ENCODE results near the gene FAIM2.

FAIM2 gene

DNA sequence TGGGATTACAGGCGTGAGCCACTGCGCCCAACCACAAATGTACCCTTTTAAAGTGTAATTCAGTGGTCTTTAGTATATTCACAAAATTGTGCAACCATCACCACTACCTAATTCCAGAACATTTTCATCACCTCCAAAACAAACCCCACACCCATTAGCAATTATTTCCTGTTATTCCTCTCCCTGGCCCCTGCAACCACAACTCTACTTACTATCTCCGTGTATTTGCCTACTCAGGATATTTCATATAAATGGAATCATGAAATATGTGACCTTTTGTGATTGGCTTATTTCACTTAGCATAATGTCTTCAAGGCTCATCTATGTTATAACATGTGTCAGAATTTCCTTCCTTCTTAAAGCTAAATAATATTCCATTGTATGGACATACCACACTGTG lies 30.8 kb upstream of the FAIM2 start:
- Histone ChIP-seq H3K4me1 (peaks cover 11% of the 10 kb centered on the region), H3K27me3 (no peaks in the 10 kb centered on the region), H3K4me3 (ENCODE audit: low read depth, low read length) (no peak overlapping the region), H3K9me3 (no peaks in the 10 kb centered on the region), H3K36me3 (no peaks in the 10 kb centered on the region; the same call in 1 of the 2 replicates)
- DNase-seq: no peak
- TF ChIP-seq, protein P1, sequence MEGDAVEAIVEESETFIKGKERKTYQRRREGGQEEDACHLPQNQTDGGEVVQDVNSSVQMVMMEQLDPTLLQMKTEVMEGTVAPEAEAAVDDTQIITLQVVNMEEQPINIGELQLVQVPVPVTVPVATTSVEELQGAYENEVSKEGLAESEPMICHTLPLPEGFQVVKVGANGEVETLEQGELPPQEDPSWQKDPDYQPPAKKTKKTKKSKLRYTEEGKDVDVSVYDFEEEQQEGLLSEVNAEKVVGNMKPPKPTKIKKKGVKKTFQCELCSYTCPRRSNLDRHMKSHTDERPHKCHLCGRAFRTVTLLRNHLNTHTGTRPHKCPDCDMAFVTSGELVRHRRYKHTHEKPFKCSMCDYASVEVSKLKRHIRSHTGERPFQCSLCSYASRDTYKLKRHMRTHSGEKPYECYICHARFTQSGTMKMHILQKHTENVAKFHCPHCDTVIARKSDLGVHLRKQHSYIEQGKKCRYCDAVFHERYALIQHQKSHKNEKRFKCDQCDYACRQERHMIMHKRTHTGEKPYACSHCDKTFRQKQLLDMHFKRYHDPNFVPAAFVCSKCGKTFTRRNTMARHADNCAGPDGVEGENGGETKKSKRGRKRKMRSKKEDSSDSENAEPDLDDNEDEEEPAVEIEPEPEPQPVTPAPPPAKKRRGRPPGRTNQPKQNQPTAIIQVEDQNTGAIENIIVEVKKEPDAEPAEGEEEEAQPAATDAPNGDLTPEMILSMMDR (IDR thresholded peaks at IDR 0.05; ENCODE audit: low read depth, low read length): no peak

DNA sequence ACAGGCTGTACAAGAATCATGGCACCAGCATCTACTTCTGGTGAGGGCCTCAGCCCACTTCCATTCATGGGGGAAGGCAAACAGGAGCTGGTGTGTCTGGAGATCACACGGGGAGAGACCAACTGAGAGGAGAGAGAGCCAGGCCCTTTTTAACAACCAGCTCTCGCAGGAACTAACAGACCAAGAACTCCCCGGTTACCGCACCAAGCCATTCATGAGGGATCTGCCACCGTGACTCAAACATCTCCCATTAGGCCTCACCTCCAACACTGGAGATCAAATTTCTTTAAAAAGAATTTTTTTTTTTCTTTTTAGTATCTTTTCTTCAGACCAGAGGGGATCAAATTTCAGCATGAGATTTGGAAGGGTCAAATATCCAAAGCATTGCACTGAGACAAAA lies 30.1 kb upstream of the FAIM2 start:
- H3K9me3 ChIP-seq: no peaks in the 10 kb centered on the region
- TF ChIP-seq, protein P1 (IDR thresholded peaks at IDR 0.05; ENCODE audit: low read depth, low read length): no peak
- H3K27me3 ChIP-seq: no peaks in the 10 kb centered on the region
- no peaks in the 10 kb centered on the region; the same call in 1 of the 2 replicates for H3K36me3 ChIP-seq
- H3K4me1 ChIP-seq: peaks cover 11% of the 10 kb centered on the region
- DNase-seq: no peak
- H3K4me3 ChIP-seq (ENCODE audit: low read depth, low read length): no peak overlapping the region

DNA sequence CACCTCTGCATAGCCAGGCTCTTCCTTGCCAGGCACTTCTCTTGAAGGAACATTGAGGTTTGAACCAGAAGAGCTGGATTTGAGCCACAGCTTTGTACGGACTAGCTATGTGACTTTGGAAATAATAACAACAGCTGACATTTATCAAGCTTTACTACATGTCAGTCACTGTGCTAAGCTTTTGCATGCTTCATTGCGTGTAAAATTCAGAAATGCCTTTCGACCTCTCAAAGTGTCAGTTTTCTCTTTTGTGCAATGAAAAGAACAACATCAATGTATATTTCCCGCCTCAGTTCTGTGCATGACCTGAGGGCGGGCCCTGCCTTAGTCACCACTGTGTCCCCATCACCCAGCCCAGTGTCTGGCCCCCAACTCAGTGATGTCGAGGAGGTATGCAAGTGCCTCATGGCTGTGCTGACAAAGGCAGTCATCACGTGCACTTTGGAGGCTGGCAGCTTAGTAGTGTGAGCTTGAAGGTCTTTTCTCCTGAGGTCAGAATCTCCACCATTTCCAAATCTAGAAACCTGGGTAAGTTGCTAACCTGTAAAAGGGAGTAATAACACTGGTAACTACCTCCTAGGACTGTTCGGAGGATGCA lies 28.9 kb upstream of the FAIM2 start:
- no peaks in the 10 kb centered on the region for H3K9me3 ChIP-seq
- H3K4me1 ChIP-seq: peaks cover 3% of the 10 kb centered on the region
- TF ChIP-seq, protein P1 (IDR thresholded peaks at IDR 0.05; ENCODE audit: low read depth, low read length): no peak

DNA sequence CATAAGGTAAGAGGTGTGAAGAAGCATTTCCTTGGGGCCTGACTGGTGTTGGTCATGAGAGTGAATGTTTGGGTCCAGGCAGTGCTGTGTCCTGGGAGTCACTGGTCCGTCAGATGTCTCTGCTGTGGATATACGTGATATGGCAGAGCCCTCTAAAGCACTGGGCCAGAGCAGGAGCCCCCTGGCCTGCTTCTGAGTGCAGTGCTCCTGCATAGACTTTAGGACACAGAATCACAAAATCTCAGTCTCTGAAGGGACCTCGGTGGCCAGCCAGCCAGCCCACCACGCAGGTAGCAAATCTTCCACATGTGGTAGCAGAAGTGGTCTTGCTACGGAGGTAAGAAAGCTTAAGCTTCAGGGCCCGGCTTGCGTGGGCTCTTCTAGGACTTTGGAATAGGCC lies 28.3 kb upstream of the FAIM2 start:
- no peaks in the 10 kb centered on the region for H3K27me3 ChIP-seq

More for the DNA sequence above, 28.9 kb upstream of the FAIM2 start:
- H3K27me3 ChIP-seq: no peaks in the 10 kb centered on the region
- no peak for DNase-seq
- no peak overlapping the region for H3K4me3 ChIP-seq (ENCODE audit: low read depth, low read length)
- H3K36me3 ChIP-seq: no peaks in the 10 kb centered on the region; the same call in 1 of the 2 replicates

DNA sequence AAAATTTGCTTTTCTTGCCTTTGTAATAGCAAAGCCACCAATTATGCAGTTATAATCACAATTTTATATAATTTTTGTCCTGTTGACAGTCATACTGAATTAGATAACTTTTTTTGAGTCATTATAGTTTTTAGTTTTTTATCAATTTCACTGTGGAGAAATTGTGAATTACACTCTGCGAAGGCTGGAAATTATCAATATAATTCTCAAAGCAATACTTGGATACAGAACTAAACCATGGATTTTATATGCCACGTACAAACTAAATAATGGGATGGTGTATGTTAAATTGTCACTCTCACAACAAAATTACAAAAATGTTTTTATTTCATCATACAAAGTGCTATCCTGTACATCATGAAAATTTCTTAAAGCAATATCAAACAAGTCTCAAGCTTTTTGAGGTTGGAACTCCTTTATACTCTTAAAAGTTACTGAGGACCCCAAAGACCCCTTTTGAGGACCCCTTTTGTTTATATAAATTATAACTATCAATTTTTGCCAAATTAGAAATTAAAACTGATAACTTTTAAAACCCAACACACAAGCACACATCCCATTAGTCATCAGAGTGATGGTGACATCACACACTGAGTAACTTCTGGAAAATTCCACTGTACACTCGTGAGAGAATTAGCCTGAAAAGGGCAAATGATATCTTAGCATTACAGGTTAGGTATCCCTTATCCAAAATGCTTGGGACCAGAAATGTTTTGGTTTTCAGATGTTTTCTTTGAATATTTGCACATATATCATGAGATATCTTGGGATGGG lies 27.0 kb upstream of the FAIM2 start:
- no peaks in the 10 kb centered on the region for H3K27me3 ChIP-seq
- no peak overlapping the region for H3K4me3 ChIP-seq (ENCODE audit: low read depth, low read length)
- TF ChIP-seq, protein P1 (IDR thresholded peaks at IDR 0.05; ENCODE audit: low read depth, low read length): no peak
- DNase-seq: no peak
- no peaks in the 10 kb centered on the region for H3K9me3 ChIP-seq
- no peaks in the 10 kb centered on the region for H3K4me1 ChIP-seq
- H3K36me3 ChIP-seq: no peaks in the 10 kb centered on the region; the same call in 1 of the 2 replicates

More for the DNA sequence above, 28.3 kb upstream of the FAIM2 start:
- Histone ChIP-seq H3K36me3 (no peaks in the 10 kb centered on the region; the same call in 1 of the 2 replicates), H3K4me3 (ENCODE audit: low read depth, low read length) (no peak overlapping the region), H3K9me3 (no peaks in the 10 kb centered on the region), H3K4me1 (no peaks in the 10 kb centered on the region)
- TF ChIP-seq, protein P1 (IDR thresholded peaks at IDR 0.05; ENCODE audit: low read depth, low read length): no peak
- no peak for DNase-seq

DNA sequence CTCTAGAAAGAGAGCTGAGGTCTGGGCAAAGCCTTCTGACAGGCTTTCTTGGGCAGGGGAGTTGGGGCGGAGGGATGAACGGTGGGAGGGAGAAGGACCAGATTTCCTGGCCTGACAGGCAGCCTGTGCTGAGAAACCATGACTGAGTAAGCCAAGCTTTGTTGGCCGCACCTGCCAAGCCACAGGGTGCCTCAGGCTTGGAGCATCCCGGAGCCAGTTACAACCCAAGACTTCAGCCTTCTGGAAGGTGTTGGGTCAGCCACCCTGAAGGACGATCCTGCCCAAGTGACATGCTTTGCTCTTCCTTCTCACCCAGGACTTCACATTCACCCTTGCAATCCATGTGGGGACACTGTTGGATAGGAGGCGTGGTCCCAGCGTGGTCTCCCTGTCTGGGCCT lies 25.9 kb upstream of the FAIM2 start:
- no peak for DNase-seq
- Histone ChIP-seq H3K4me1 (no peaks in the 10 kb centered on the region), H3K4me3 (ENCODE audit: low read depth, low read length) (no peak overlapping the region), H3K27me3 (no peaks in the 10 kb centered on the region), H3K36me3 (no peaks in the 10 kb centered on the region; the same call in 1 of the 2 replicates), H3K9me3 (no peaks in the 10 kb centered on the region)
- TF ChIP-seq, protein P1 (IDR thresholded peaks at IDR 0.05; ENCODE audit: low read depth, low read length): no peak
